Ishikawa (cell line): Measurements from ENCODE around the gene BCORL1.

Experiments
- CEBPB ChIP-seq: IDR thresholded peaks from 2 replicates; pipeline ENCODE4 v1.6.1; 2012
- CREB1 ChIP-seq: IDR thresholded peaks from 2 replicates; pipeline ENCODE4 v1.6.1; 2012; ENCODE audit warnings: low read depth
- EGR1 ChIP-seq: IDR thresholded peaks from 2 replicates; pipeline ENCODE4 v1.6.1; 2012
- EP300 ChIP-seq: IDR thresholded peaks from 2 replicates; pipeline ENCODE4 v1.6.1; 2012; ENCODE audit warnings: borderline replicate concordance
- FOXM1 ChIP-seq: IDR thresholded peaks from 2 replicates; pipeline ENCODE4 v1.6.1; 2012; ENCODE audit warnings: low read depth, borderline replicate concordance
- NFIC ChIP-seq: IDR thresholded peaks from 2 replicates; pipeline ENCODE4 v1.6.1; 2012
- RAD21 ChIP-seq: IDR thresholded peaks from 2 replicates; pipeline ENCODE4 v1.6.1; 2012; ENCODE audit warnings: low read depth
- TAF1 ChIP-seq: IDR thresholded peaks from 2 replicates; pipeline ENCODE4 v1.6.1; 2012; ENCODE audit warnings: low read depth, mild to moderate bottlenecking
- TCF12 ChIP-seq: IDR thresholded peaks from 2 replicates; pipeline ENCODE4 v1.6.1; 2012; ENCODE audit warnings: low read depth
- TEAD4 ChIP-seq: IDR thresholded peaks from 2 replicates; pipeline ENCODE4 v1.6.1; 2012
- YY1 ChIP-seq: IDR thresholded peaks from 2 replicates; pipeline ENCODE4 v1.6.1; 2012; ENCODE audit warnings: low read depth
- ZBTB7A ChIP-seq: IDR thresholded peaks from 2 replicates; pipeline ENCODE4 v1.6.1; 2012; ENCODE audit warnings: low read depth
- TF ChIP-seq, protein P1 (sequence below): IDR thresholded peaks from 2 replicates; pipeline ENCODE4 v1.6.1; 2012
- TF ChIP-seq, protein P2 (sequence below): IDR thresholded peaks from 2 replicates; pipeline ENCODE4 v1.6.1; 2012
- TF ChIP-seq, protein P3 (sequence below): IDR thresholded peaks from 2 replicates; pipeline ENCODE4 v1.6.1; 2012; ENCODE audit warnings: low read depth, mild to moderate bottlenecking

The BCORL1 gene

DNA sequence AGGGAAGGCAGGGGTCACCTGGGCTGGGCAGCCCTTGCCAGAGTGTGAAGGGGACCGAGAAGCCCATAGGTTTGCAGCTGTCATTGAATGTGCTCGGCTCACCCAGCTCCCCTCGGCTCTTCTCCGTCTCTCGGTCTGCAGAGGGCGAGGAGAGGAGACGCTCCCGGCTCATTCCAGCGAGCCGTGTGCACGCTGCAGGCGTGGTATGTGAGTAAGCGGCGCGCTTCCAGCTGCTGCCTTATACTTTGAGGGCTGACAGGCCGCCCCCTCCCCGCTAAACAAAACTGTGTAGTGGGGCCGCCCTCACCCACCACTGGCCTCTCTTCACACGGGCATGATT lies 23.0 kb upstream of the BCORL1 start:
- TF ChIP-seq TEAD4 (no peak), CEBPB (no peak), EP300 (no peak), TAF1 (no peak), NFIC (no peak), EGR1 (no peak), FOXM1 (no peak), ZBTB7A (no peak), YY1 (no peak), TCF12 (no peak)
- TF ChIP-seq, protein P1, sequence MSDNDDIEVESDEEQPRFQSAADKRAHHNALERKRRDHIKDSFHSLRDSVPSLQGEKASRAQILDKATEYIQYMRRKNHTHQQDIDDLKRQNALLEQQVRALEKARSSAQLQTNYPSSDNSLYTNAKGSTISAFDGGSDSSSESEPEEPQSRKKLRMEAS: no peak
- TF ChIP-seq, protein P2, sequence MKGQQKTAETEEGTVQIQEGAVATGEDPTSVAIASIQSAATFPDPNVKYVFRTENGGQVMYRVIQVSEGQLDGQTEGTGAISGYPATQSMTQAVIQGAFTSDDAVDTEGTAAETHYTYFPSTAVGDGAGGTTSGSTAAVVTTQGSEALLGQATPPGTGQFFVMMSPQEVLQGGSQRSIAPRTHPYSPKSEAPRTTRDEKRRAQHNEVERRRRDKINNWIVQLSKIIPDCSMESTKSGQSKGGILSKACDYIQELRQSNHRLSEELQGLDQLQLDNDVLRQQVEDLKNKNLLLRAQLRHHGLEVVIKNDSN: no peak

GRCh38 chrX:129961180-129962083 lies 21.0 kb upstream of the BCORL1 start:
- TF ChIP-seq NFIC (0 out of 2 replicates have a peak, but pooled peaks have one; percentile 8), EGR1 (no peak), CREB1 (no peak), FOXM1 (no peak), RAD21 (0 out of 2 replicates have a peak, but pooled peaks have one; percentile 7), TEAD4 (no peak), YY1 (0 out of 2 replicates have a peak, but pooled peaks have one; percentile 23), TCF12 (peak; percentile 47), ZBTB7A (peak; percentile 91), TAF1 (0 out of 2 replicates have a peak, but pooled peaks have one; percentile 42), CEBPB (no peak), EP300 (no peak)
- TF ChIP-seq, protein P2: no peak
- TF ChIP-seq, protein P3, sequence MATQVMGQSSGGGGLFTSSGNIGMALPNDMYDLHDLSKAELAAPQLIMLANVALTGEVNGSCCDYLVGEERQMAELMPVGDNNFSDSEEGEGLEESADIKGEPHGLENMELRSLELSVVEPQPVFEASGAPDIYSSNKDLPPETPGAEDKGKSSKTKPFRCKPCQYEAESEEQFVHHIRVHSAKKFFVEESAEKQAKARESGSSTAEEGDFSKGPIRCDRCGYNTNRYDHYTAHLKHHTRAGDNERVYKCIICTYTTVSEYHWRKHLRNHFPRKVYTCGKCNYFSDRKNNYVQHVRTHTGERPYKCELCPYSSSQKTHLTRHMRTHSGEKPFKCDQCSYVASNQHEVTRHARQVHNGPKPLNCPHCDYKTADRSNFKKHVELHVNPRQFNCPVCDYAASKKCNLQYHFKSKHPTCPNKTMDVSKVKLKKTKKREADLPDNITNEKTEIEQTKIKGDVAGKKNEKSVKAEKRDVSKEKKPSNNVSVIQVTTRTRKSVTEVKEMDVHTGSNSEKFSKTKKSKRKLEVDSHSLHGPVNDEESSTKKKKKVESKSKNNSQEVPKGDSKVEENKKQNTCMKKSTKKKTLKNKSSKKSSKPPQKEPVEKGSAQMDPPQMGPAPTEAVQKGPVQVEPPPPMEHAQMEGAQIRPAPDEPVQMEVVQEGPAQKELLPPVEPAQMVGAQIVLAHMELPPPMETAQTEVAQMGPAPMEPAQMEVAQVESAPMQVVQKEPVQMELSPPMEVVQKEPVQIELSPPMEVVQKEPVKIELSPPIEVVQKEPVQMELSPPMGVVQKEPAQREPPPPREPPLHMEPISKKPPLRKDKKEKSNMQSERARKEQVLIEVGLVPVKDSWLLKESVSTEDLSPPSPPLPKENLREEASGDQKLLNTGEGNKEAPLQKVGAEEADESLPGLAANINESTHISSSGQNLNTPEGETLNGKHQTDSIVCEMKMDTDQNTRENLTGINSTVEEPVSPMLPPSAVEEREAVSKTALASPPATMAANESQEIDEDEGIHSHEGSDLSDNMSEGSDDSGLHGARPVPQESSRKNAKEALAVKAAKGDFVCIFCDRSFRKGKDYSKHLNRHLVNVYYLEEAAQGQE: no peak
- TF ChIP-seq, protein P1: peak; percentile 39; the same call in 1 of the 2 replicates

DNA sequence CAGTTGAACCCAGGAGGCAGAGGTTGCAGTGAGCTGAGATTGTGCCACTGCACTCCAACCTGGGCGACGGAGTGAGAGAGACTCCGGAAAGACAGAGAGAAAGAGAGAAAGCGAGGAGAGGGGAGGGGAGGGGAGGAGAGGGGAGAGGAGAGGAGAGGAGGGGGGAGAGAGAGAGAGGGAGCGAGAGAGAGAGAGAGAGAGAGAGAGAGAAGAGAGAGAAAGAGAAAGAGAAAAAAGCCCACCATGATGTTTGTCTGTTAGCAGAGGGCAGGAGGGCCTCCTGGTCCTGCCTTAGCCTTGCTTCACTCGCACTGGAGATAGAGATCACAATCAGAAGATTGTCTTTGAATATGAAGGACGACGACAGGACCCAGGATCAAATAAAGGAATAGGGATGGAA lies 18.7 kb upstream of the BCORL1 start:
- no peak for TF ChIP-seq YY1
- TF ChIP-seq CEBPB: no peak
- no peak for TF ChIP-seq TEAD4
- TF ChIP-seq RAD21: no peak
- TF ChIP-seq CREB1: no peak
- no peak for TF ChIP-seq TCF12
- no peak for TF ChIP-seq NFIC
- TF ChIP-seq FOXM1: no peak
- TF ChIP-seq, protein P2: no peak
- no peak for TF ChIP-seq EP300
- no peak for TF ChIP-seq ZBTB7A
- TF ChIP-seq EGR1: no peak
- TF ChIP-seq, protein P3: no peak
- TF ChIP-seq, protein P1: no peak
- no peak for TF ChIP-seq TAF1

DNA sequence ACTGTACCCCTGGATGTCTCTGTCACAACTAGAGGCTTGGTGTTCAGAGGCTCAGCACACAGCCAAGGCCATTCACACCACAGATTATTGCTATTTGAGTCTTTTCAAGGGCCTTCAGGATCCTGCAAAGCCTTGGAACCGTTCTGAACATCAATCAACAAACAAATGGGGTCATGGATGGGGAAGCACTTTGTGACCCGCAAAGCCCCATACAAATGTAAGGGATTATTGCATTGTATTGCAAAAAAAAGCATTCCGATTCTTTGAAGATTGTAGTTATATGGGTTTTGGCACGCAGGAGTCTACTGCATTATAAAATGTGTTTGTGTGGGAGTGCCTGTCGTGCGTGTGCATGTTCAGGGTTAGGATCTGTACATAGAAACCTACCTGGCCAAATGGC lies 17.3 kb upstream of the BCORL1 start:
- TF ChIP-seq YY1 (no peak), EGR1 (no peak), FOXM1 (no peak), ZBTB7A (no peak), RAD21 (no peak), NFIC (no peak), CEBPB (no peak), CREB1 (no peak), TEAD4 (no peak), TCF12 (no peak), TAF1 (no peak), EP300 (no peak)
- TF ChIP-seq, protein P2: no peak
- TF ChIP-seq, protein P1: no peak
- TF ChIP-seq, protein P3: no peak
